NK-92 treated with Interleukin-12 subunit alpha and Interleukin-12 subunit beta, amount 100 ng/mL, for 24 hours (cell line): ENCODE data around the gene APOBEC3H.
"Not testable (repeated sequence)": the region's sequence is repeated elsewhere in the genome, so short reads cannot be mapped to it uniquely, and the experiment has no call there.

Experiments
- DNase-seq: peaks from one replicate; lab custom pipeline; 2025; lab: John Stamatoyannopoulos, UW

Gene APOBEC3H

DNA sequence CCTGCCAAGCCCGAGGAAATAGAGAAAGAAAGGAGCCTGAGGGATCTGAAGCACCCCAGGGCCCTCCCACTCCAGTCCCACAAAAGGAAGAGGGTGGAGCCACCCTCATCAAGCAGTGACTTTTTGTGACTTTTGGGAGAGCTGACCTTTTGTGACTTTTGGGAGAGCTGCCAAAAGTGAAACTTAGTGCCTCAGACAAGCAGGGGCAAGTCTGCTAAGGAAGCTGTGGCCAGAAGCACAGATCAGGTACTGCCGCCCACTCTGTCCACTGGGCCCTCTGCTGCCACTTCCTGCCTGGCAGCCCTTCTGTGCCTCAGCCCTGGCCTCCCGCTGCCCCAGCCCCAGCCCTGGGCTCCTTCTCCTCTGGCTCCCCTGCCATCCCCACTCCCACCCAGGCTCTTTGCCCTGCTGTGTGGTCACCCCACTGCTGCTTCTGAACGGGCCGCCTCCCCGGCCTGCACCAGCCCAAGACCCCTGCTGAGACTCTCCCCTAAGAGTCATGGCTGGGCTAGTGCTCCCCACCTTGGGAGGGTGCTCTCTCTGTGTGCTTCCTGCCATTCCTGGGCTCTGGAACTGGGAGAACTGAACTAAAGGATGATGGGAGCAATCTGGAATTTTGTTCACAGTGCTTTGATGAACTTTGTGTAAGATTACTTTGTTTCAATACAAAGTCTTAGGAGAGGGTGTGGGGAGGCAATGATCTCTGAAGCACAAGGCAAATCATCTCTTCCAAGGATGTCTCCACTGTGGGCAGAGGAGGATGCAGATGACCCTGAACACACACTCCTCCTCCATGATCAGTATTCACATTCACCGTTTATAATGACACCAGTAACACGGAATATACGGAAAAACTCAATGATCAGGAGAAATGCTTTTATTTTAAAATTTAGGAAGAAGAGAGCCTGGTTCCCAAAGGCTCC, at the start of gene APOBEC3H:
APOBEC3H (plus strand) TSS at position 147 of the 923 bp plus-strand sequence. CDS start 3,035 bp downstream, outside the sequence.
- DNase-seq: peak; percentile 38

DNA sequence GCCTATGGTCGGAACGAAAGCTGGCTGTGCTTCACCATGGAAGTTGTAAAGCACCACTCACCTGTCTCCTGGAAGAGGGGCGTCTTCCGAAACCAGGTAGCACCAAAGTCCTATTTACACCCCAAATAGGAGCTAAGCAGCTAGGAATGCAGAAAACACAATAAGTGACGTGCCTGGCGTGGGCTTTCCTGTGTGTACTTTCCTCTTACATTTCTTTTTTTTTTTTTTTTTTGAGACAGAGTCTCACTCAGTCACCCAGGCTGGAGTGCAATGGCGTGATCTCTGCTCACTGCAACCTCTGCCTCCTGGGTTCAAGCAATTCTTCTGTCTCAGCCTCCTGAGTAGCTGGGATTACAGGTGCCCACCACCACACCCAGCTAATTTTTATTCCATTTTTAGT, 47.6 kb upstream of the APOBEC3H start:
- DNase-seq: not testable (repeated sequence)

DNA sequence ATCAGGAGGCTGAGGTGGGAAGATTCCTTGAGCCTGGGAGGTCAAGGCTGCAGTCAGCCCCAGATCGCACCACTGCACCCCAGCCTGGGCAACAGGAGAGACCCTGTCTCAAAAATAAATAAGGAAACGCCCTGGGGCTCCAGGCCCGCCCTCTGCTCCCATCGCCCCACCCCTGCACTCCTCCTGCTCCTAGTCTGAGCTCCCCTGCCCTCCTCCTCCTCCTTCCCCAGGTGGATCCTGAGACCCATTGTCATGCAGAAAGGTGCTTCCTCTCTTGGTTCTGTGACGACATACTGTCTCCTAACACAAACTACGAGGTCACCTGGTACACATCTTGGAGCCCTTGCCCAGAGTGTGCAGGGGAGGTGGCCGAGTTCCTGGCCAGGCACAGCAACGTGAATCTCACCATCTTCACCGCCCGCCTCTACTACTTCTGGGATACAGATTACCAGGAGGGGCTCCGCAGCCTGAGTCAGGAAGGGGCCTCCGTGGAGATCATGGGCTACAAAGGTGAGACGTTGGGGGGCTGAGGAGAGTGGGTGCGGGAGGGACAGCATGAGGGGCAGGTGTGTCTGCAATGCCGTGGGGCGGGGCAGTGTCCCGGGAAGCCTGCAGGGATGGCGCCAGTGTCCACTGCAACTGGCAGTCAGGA, 45.1 kb upstream of the APOBEC3H start:
- DNase-seq: not testable (repeated sequence)

DNA sequence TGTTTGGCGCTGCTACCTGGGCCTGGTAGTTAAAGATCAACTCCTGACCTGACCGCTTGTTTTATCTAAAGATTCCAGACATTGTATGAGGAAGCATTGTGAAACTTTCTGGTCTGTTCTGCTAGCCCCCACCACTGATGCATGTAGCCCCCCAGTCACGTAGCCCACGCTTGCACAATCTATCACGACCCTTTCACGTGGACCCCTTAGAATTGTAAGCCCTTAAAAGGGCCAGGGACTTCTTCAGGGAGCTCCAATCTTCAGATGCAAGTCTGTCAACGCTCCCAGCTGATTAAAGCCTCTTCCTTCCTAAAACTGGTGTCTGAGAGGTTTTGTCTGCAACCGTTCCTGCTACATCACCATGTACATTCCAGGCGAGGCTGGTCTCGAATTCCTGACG, 41.4 kb upstream of the APOBEC3H start:
- DNase-seq: no peak

DNA sequence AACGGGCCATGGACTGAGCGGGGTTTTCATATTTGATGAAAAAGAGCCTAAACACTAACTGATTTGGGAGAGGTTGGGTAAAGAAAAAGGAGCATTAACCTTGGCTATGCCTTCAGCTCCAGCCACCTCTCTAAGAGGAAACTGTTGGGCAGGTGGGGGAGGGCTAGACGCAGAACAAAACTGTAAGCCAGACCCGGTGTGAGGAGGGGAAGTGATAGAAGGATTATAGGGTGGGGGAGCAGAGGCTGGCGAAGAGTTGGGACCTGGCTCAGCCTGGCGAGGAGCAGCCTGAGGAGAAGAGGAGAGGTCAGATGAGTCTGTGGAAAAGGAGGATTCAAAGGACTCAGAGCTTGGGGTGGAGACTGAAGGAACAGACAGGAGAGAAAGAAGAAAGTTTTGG, 35.8 kb upstream of the APOBEC3H start:
- DNase-seq: not testable (repeated sequence)

DNA sequence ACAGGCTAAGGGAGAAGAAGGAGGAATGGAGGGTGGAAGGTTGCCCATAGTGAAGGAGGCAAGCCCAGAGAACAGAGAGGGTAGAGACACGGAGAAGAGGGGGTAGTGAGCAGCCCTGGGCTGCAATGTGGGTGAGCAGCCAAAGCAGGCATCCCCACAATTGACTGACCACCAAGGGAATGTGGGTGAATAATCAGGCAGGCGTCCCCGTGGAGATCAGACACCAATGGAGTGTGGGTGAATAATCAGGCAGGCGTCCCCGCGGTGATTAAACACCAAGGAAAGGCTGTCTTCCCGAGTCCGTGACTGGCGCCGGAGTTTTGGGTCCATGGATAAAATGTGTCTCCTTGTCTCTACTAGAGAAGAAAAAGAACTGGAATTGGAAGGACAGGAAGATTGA, 35.1 kb upstream of the APOBEC3H start:
- DNase-seq: not testable (repeated sequence)

DNA sequence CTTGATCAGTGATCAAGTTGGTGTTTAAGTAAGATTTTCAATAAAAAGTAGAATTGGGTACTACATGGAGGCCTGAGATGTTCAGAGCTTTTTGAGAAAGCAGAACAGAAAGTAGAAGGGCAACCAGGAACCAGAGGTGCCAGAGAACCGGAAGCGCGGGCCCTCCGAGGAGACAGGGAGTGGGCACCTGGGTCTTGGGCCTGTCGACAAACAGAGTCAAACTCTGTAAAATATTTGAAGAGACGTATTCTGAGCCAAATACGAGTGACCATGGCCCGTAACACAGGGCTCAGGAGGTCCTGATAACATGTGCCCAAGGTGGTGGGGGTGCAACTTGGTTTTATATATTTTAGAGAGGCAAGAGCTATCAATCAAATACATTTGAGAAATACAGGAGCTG, 33.1 kb upstream of the APOBEC3H start:
- DNase-seq: not testable (repeated sequence)

DNA sequence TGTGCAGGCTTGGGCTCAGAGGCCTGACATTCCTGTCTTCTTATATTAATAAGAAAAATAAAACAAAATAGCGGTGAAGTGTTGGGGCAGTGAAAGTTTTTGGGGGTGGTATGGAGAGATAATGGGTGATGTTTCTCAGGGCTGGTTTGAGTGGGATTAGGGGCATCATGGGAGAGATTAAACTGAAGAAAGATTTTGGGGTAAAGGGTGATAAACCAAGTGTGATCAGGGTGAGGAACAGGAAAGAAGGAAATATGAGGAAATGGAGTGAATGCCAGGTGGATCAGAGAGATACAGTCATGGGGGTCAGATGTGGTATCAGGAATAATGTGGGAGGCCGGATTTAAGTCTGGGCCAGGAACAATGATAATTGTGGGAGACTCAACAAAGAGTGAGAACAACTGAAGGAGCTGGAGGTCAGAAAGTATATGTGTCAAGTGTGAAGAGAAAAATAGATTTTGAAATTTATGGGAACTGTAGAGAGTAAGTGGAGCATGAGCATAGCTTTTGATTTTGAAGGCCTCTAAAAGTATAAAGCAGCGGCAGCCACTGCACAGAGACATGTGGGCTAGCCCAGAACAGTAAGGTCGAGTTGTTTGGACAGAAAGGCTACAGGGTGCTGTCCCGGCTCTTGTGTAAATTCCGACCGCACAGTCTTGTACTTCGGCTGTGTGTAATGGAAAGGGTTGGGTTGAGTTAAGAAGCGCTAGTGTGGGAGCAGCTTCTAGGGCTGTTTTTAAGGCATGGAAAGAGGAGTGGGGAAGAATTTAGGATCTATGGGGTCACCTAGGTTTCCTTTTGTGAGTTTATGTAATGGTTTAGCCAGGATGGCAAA, 30.4 kb upstream of the APOBEC3H start:
- DNase-seq: not testable (repeated sequence)

DNA sequence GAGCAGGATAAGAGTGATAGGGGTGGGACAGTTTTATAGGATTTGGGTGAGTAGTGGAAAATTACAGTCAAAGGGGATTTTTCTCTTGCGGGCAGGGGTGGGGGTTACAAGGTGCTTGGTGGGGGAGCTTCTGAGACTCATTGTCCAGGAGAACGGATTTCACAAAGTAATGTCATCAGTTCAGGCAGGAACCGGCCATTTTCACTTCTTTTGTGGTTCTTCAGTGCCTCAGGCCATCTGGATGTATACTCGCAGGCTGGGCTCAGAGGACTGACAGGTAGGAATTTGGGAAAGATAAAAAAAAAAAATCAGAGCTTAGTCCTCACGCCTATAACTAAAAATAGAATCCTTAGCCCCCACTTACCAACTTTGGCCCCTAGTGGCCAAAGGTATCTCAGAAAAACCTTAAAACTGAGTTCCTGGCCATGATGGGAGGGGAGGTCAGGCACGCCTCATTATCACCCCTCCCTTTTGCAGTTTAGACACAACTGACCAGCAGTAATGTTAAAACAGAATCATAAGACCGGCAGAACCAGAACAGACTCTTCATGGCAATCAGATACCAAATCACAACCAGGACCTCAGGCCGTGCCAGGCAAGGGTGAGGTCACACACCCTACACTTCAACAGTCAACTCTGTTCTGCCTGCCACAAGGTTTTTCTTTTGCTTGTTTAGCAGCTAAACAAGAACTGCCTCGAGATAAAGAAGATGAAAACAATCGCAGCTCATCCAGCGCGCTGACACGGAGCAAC, 28.8 kb upstream of the APOBEC3H start:
- DNase-seq: no peak

DNA sequence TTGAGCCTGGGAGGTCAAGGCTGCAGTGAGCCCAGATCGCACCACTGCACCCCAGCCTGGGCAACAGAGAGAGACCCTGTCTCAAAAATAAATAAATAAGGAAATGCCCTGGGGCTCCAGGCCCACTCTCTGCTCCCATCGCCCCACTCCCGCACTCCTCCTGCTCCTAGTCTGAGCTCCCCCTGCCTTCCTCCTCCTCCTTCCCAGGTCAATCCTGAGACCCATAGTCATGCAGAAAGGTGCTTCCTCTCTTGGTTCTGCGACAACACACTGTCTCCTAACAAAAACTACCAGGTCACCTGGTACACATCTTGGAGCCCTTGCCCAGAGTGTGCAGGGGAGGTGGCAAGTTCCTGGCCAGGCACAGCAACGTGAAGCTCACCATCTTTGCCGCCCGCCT, 26.9 kb upstream of the APOBEC3H start:
- DNase-seq: no peak

DNA sequence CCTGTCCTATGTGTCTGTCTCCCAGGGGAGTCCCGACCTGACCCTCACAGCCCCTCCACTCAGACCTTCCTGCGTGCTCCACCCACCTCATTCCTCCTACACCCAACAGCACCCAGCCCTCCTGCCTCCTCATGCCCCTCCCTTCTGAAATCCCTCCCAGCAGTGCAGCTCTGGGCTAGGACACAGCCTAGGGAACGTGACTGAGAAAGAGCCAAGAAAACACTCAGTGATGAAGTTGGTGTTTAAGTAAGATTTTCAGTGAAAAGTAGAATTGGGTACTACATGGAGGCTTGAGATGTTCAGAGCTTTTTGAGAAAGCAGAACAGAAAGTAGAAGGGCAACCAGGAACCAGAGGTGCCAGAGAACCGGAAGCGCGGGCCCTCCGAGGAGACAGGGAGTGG, 24.5 kb upstream of the APOBEC3H start:
- not testable (repeated sequence) for DNase-seq

DNA sequence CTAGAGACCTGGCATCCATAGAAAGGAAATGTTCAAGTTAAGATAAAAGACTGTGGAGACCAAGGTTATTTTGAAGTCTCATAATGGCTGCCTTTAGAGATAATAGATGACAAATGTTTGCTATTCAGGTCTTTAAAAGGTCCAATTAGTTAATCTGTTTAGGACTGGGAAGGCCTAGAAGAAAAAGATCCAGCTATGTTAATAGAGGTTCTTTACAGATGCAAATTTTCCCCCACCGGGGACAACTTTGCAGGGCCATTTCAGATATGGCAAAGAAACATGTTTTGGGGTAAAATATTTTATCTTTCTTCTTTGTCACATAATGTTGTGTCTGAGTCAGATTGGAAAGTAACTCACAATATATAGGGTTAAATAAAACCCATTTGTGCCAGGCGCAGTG, 23.1 kb upstream of the APOBEC3H start:
- no peak for DNase-seq

DNA sequence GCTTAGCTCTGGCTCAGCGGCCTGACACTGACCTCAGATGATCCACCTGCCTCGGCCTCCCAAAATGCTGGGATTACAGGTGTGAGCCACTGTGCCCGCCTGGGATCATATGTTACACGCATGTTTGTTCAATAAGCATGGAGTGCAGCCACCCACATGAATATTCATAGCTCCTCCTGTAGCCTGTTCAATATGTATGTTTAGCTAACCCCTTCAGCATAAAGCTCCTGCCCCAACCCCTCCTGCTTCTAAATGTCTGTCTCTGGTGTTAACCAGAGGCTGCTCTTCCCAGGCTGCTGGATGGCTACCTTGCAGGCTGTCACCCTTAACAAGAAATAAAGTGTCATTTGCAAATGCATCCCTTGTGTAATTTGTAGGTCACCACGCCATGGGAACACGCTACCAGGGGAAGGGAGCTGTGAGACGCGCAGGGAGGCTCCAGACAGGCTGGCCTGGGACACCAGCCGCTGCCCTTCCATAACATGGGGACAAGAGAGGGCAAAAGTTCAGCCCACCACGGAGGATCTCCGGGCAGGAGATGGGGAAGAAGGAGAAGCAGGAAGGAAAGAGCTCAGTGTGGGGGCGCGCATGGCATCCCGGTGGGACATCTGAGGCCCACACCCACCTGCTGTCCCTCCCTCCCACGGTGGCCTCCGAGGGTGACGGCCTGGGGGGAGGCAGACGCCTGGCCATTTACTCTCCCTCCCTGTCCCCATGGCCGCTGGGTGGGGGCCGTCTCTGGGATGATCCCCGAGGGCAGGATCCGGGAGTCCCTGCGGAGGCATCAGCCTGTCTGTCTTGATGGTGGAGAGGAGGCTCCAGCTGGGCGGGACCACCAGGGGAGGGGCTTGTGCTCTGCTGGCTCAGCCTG, 20.7 kb upstream of the APOBEC3H start:
- not testable (repeated sequence) for DNase-seq

DNA sequence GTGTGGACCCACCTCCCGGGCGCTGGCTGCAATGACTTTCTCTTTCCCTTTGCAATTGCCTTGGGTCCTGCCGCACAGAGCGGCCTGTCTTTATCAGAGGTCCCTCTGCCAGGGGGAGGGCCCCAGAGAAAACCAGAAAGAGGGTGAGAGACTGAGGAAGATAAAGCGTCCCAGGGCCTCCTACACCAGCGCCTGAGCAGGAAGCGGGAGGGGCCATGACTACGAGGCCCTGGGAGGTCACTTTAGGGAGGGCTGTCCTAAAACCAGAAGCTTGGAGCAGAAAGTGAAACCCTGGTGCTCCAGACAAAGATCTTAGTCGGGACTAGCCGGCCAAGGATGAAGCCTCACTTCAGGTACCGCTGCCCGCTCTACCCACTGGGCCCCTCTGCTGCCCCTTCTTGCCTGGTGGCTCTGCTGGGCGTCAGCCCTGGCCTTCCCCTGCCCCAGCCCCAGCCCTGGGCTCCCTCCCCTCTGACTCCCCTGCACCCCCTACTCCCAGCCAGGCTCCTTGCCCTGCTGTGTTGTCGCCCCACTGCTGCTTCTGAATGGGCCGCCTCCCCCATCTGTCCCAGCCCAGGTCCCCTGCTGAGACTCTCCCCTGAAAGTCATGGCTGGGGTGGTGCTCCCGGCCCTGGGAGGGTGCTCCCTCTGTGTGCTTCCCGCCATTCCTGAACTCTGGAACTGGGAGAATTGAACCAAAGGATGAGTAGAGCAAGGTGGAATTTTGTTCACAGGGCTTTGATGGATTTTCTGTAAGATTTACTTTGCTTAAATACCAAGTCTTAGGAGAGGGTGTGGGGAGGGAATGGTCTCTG, 19.8 kb upstream of the APOBEC3H start, which contains the start of gene APOBEC3G:
APOBEC3G (plus strand) TSS at position 250 of the 815 bp plus-strand sequence; CDS start at position 337, 87 bp downstream.
- peak; percentile 52 for DNase-seq

DNA sequence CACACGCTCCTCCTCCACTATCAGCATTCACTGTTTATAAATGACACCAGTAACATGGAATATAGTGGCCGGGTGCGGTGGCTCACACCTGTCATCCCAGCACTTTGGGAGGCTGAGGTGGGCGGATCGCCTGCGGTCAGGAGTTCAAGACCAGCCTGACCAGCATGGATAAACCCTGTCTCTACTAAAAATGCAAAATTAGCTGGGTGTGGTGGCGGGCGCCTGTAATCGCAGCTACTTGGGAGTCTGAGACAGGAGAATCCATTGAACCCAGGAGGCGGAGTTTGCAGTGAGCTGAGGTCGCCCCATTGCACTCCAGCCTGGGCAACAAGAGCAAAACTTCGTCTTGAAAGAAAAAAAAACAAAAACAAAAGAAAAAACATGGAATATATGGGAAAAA, 19.1 kb upstream of the APOBEC3H start:
- not testable (repeated sequence) for DNase-seq

DNA sequence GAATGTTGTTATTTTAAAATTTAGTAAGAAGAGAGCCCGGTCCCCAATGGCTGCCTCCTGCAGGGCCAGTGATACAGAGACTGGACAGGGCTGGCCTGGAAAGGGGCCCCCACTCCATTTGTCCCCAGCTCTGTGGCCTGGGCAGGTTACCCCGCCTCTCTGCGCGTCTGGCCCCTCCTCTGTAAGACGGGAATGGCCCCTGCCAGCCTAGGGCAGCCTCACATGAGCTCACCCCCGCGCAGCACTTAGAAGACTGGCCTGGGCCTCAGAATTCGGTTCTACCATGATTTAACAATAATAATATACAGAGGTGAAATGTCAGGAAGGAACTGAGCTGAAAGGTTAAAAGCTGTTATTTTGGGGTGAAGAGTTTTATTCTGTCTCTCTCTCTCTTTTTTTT, 18.7 kb upstream of the APOBEC3H start:
- DNase-seq: peak; percentile 24

DNA sequence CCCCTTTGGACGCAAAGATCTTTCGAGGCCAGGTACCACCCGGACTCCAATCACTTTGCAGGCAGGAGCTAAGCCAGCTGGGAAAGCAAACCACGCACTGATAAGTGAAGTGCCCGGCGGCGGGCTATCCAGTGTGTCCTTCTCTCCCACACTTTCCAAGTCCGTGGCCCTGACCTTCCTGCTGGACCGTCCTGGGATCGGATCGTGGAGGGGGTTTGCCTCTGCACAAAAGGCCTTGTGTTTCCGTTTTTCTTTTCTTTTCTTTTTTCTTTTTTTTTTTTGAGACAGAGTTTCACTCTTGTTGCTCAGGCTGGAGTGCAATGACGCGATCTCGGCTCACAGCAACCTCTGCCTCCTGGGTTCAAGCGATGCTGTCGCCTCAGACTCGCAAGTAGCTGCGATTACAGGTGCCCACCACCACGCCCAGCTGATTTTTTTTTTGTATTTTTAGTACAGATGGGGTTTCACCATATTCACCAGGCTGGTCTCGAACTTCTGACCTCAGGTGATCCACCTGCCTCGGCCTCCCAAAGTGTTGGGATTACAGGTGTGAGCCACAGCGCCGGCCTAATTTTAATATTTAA, 17.9 kb upstream of the APOBEC3H start:
- DNase-seq: not testable (repeated sequence)

DNA sequence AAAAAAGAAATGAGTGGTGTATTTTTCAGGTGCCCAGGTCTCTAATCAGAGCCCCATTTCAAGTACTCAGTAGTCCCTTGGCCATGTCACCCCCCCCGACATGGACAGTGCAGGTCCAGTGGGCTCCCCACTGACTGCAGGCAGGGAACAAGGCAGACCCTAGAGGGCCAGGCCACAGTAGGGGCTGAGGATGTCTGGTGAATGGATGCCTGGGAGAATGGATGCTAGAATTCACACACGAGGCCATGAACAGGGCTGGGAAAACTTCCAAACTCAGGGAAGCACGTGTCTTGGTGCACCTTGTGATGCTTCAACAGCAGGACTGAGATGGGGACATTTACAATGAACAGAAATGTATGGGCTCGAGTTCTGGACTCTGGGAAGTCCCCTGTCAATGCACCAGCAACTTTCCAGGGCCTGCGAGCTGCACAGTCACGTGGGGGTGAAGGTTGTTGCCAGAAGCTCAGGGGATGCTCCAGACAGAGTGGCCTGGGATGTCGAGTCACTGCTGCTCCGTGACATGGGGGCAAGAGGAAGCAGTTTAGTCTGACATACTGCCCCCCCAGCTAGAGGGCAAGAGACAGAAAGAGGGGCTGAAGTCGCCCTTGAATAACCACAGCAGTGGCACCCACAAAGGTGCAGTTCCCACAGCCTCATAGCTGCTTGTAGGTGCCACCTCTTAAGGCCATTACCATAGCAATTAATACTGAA, 16.8 kb upstream of the APOBEC3H start:
- DNase-seq: peak; percentile 20
